Subcutaneous adipose tissue (tissue), 4 donors: ENCODE results near the gene IBA57. TPM values are rescaled to one million over a fixed set of nuclear protein-coding genes. Genes with fewer than 3 reads are reported as not detected.

Source experiments
- CTCF ChIP-seq: fragments of 450-650 bp; IDR thresholded peaks from one replicate; pipeline ENCODE4 v1.5.1; 2016; ENCODE audit warnings: low read depth, mild to moderate bottlenecking, control low read depth, antibody characterized with exemption, moderate library complexity
- total RNA-seq, 4 donors: library from RNA; depleted of rRNA; stranded (reverse); fragments of >200 nt; gene quantifications; one replicate each; pipeline ENCODE4 v1.1.0, GENCODE V29; 2016

IBA57 gene
- total RNA-seq, 4 donors from 2014 or later, result 2.8 to 9.0 (median 4.4) TPM

- no peak for TF ChIP-seq CTCF
These were observed 51.0 kb downstream of the IBA57 start for GRCh38 chr1:228216371-228217320.

GRCh38 chr1:228217551-228218344, 52.1 kb downstream of the IBA57 start:
- no peak for TF ChIP-seq CTCF

- TF ChIP-seq CTCF, result no peak
These were observed 53.1 kb downstream of the IBA57 start for GRCh38 chr1:228218513-228219244.

- TF ChIP-seq CTCF, result no peak
These were observed 53.8 kb downstream of the IBA57 start for GRCh38 chr1:228219245-228219961.

- no peak for TF ChIP-seq CTCF
These were observed 54.6 kb downstream of the IBA57 start for GRCh38 chr1:228219962-228220780.

GRCh38 chr1:228222548-228222947, 56.9 kb downstream of the IBA57 start:
- no peak for TF ChIP-seq CTCF
